Measurements from ENCODE around the gene SCO1. TPM values are rescaled to one million over a fixed set of nuclear protein-coding genes. Genes with fewer than 3 reads are reported as not detected.
A peak's percentile ranks its signal among the peaks of the same experiment; 100 is the strongest.

The SCO1 gene
- polyA plus RNA-seq, 3 donors: 5.0 to 14.6 (median 11.6) TPM

GRCh38 chr17:10646392-10646990 lies 50.8 kb downstream of the SCO1 start:
- Histone ChIP-seq H3K9me3 (replicated peaks in 1 of 2; ENCODE audit: control insufficient read depth in 1 of 2, insufficient read depth in 1 of 2, low read length in 2 of 2) (no peaks in the 10 kb centered on the region), H3K9ac (ENCODE audit: insufficient read depth, low read length, poor library complexity, severe bottlenecking) (no peak overlapping the region), H3K27ac (ENCODE audit: low read depth in 1 of 2, low read length in 2 of 2) (no peak overlapping the region), H3K36me3 (replicated peaks in 1 of 2; ENCODE audit: control insufficient read depth in 1 of 2, insufficient read depth in 2 of 2, low read length in 2 of 2) (peaks cover 0 to 7% of the 10 kb centered on the region in 2 donors), H2AFZ (ENCODE audit: insufficient read depth, low read depth, low read length, poor library complexity, severe bottlenecking) (no peak overlapping the region), H3K79me2 (ENCODE audit: insufficient read depth, low read length) (no peaks in the 10 kb centered on the region), H3K4me3 (replicated peaks in 1 of 3; ENCODE audit: low read depth in 2 of 3, low read length in 3 of 3) (no peak overlapping the region), H3K27me3 (ENCODE audit: control insufficient read depth in 2 of 2, insufficient read depth in 2 of 2, low read length in 2 of 2) (no peaks in the 10 kb centered on the region), H4K20me1 (ENCODE audit: insufficient read depth, low read length) (no peaks in the 10 kb centered on the region), H3K4me2 (replicated peaks; ENCODE audit: extremely low read depth, low read length, poor library complexity, severe bottlenecking) (no peak overlapping the region), H3K4me1 (ENCODE audit: control insufficient read depth in 1 of 2, insufficient read depth in 2 of 2, low read length in 2 of 2) (no peaks in the 10 kb centered on the region)
- Mint-ChIP-seq H3K36me3 (peaks cover 5 to 15% of the 10 kb centered on the region in 2 donors), H3K4me1 (no peaks in the 10 kb centered on the region), H3K9me3 (no peaks in the 10 kb centered on the region), H3K4me3 (no peak overlapping the region), H3K27ac (no peak overlapping the region), H3K27me3 (ENCODE audit: low read depth in 3 of 3) (peaks cover 0 to 1% (median 0%) of the 10 kb centered on the region in 3 donors)
- intact Hi-C loops (cut with micrococcal nuclease): loop anchor here (5.0 to 10.0 kb wide), 2 partner anchors 198 to 201 kb away; no protein-coding TSS in a partner anchor
- DNase-seq: peak; percentile 36 to 58 (median 57)
- WGBS (ENCODE audit: insufficient coverage): 15% methylated on average over 4 of the region's 8 CpGs
- TF ChIP-seq, protein P1, sequence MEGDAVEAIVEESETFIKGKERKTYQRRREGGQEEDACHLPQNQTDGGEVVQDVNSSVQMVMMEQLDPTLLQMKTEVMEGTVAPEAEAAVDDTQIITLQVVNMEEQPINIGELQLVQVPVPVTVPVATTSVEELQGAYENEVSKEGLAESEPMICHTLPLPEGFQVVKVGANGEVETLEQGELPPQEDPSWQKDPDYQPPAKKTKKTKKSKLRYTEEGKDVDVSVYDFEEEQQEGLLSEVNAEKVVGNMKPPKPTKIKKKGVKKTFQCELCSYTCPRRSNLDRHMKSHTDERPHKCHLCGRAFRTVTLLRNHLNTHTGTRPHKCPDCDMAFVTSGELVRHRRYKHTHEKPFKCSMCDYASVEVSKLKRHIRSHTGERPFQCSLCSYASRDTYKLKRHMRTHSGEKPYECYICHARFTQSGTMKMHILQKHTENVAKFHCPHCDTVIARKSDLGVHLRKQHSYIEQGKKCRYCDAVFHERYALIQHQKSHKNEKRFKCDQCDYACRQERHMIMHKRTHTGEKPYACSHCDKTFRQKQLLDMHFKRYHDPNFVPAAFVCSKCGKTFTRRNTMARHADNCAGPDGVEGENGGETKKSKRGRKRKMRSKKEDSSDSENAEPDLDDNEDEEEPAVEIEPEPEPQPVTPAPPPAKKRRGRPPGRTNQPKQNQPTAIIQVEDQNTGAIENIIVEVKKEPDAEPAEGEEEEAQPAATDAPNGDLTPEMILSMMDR (IDR thresholded peaks at IDR 0.05): peak; percentile 92

DNA sequence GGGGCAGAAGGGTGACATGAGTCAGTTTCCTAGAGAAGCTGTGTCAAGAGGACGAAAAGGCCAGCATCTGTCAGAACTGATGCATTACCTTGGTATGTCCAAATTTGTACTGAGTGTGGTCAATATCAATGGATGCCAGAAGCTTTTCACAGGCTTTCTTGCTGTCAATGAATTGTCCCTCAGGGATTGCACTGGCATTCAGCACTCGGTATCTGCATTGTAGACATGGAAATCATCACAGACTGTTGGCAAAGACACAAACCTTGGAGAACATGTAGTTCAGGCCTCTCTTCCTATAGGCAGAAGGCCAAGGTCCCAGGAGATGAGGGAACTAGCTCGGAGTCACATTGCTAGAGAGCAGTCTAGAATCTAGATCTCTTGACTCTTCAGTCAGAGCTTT lies 56.9 kb downstream of the SCO1 start:
- peaks cover 3 to 22% of the 10 kb centered on the region in 2 donors for H3K36me3 ChIP-seq (replicated peaks in 1 of 2; ENCODE audit: control insufficient read depth in 1 of 2, insufficient read depth in 2 of 2, low read length in 2 of 2)
- TF ChIP-seq, protein P1 (IDR thresholded peaks at IDR 0.05): no peak
- 100% methylated on average over 2 of the region's 3 CpGs for WGBS (ENCODE audit: insufficient coverage)
- H3K27ac Mint-ChIP-seq: no peak overlapping the region
- no peaks in the 10 kb centered on the region for H4K20me1 ChIP-seq (ENCODE audit: insufficient read depth, low read length)
- H3K27me3 Mint-ChIP-seq (ENCODE audit: low read depth in 3 of 3): no peaks in the 10 kb centered on the region
- H2AFZ ChIP-seq (ENCODE audit: insufficient read depth, low read depth, low read length, poor library complexity, severe bottlenecking): no peak overlapping the region
- H3K4me2 ChIP-seq (replicated peaks; ENCODE audit: extremely low read depth, low read length, poor library complexity, severe bottlenecking): no peak overlapping the region
- no peaks in the 10 kb centered on the region for H3K9me3 Mint-ChIP-seq
- H3K79me2 ChIP-seq (ENCODE audit: insufficient read depth, low read length): no peaks in the 10 kb centered on the region
- no peak for DNase-seq
- no peak overlapping the region for H3K4me3 ChIP-seq (replicated peaks in 1 of 3; ENCODE audit: low read depth in 2 of 3, low read length in 3 of 3)
- no peaks in the 10 kb centered on the region for H3K4me1 Mint-ChIP-seq
- no peak overlapping the region for H3K27ac ChIP-seq (ENCODE audit: low read depth in 1 of 2, low read length in 2 of 2)
- H3K4me1 ChIP-seq (ENCODE audit: control insufficient read depth in 1 of 2, insufficient read depth in 2 of 2, low read length in 2 of 2): no peaks in the 10 kb centered on the region
- intact Hi-C loops (cut with micrococcal nuclease): loop anchor here in 1 of 2 donors (10.0 kb wide), 1 partner anchor 204 kb away; no protein-coding TSS in a partner anchor
- H3K36me3 Mint-ChIP-seq: peaks cover 24 to 36% of the 10 kb centered on the region in 2 donors
- H3K4me3 Mint-ChIP-seq: no peak overlapping the region
- no peaks in the 10 kb centered on the region for H3K27me3 ChIP-seq (ENCODE audit: control insufficient read depth in 2 of 2, insufficient read depth in 2 of 2, low read length in 2 of 2)
- no peaks in the 10 kb centered on the region for H3K9me3 ChIP-seq (replicated peaks in 1 of 2; ENCODE audit: control insufficient read depth in 1 of 2, insufficient read depth in 1 of 2, low read length in 2 of 2)
- no peak overlapping the region for H3K9ac ChIP-seq (ENCODE audit: insufficient read depth, low read length, poor library complexity, severe bottlenecking)
